RWPE2 (cell line): ENCODE measurements around the gene LYRM2.

ENCODE experiments used
- ATAC-seq: fragments of 200-7000 bp; cut with Tn5 transposase; 3 replicates; pipeline ENCODE4 v1.9.1; 2021; ENCODE audit warnings: low read depth
- DNase-seq: peaks from one replicate; pipeline ENCODE4 v3.0.0-alpha.2; 2020; ENCODE audit warnings: low spot score
- H3K27ac ChIP-seq: fragments of 450-650 bp; 2 replicates; pipeline ENCODE4 v1.5.1; 2017; ENCODE audit warnings: mild to moderate bottlenecking; ENCODE audit not compliant: poor library complexity, severe bottlenecking
- H3K27me3 ChIP-seq: fragments of 250-450 bp; sonication (Bioruptor Pico); 2 replicates; pipeline ENCODE4 v1.5.1; 2021; ENCODE audit warnings: mild to moderate bottlenecking, moderate library complexity; ENCODE audit not compliant: insufficient read depth, poor library complexity, severe bottlenecking
- H3K36me3 ChIP-seq: fragments of 250-450 bp; sonication (Bioruptor Pico); 2 replicates; pipeline ENCODE4 v1.5.1; 2020; ENCODE audit warnings: low read depth, mild to moderate bottlenecking, moderate library complexity
- H3K4me1 ChIP-seq: fragments of 250-450 bp; sonication (Bioruptor Pico); 2 replicates; pipeline ENCODE4 v1.5.1; 2021; ENCODE audit warnings: mild to moderate bottlenecking, moderate library complexity; ENCODE audit not compliant: insufficient read depth, poor library complexity, severe bottlenecking
- H3K4me3 ChIP-seq: fragments of 250-450 bp; sonication (Bioruptor Pico); 2 replicates; pipeline ENCODE4 v1.5.1; 2021; ENCODE audit warnings: mild to moderate bottlenecking, moderate library complexity; ENCODE audit not compliant: severe bottlenecking
- H3K9me3 ChIP-seq: fragments of 250-450 bp; sonication (Bioruptor Pico); 2 replicates; pipeline ENCODE4 v1.5.1; 2021; ENCODE audit warnings: mild to moderate bottlenecking, moderate library complexity; ENCODE audit not compliant: severe bottlenecking
- CTCF ChIP-seq: fragments of 450-650 bp; IDR thresholded peaks from one replicate; pipeline ENCODE4 v1.5.1; 2017; ENCODE audit warnings: mild to moderate bottlenecking, moderate library complexity; ENCODE audit not compliant: poor library complexity, severe bottlenecking

Gene LYRM2

GRCh38 chr6:89536231-89536630 is 102.3 kb downstream of the LYRM2 start:
- DNase-seq (no peak), ATAC-seq (no peak)
- Histone ChIP-seq H3K36me3 (no peaks in the 10 kb centered on the region), H3K27ac (no peak overlapping the region), H3K27me3 (no peaks in the 10 kb centered on the region), H3K4me1 (no peaks in the 10 kb centered on the region), H3K4me3 (no peak overlapping the region), H3K9me3 (no peaks in the 10 kb centered on the region)
- TF ChIP-seq CTCF = no peak

- Histone ChIP-seq H3K4me1 (no peaks in the 10 kb centered on the region), H3K4me3 (no peak overlapping the region), H3K9me3 (no peaks in the 10 kb centered on the region), H3K27me3 (no peaks in the 10 kb centered on the region), H3K27ac (no peak overlapping the region), H3K36me3 (no peaks in the 10 kb centered on the region)
- no peak for TF ChIP-seq CTCF
- ATAC-seq (no peak), DNase-seq (no peak)
Observed at GRCh38 chr6:89530982-89531381, 107.6 kb downstream of the LYRM2 start.

- no peak for TF ChIP-seq CTCF
- no peaks in the 10 kb centered on the region for H3K27me3 ChIP-seq
- DNase-seq (no peak), ATAC-seq (no peak)
- no peak overlapping the region for H3K4me3 ChIP-seq
- no peaks in the 10 kb centered on the region for H3K36me3 ChIP-seq
- no peaks in the 10 kb centered on the region for H3K4me1 ChIP-seq
- H3K27ac ChIP-seq = no peak overlapping the region
- H3K9me3 ChIP-seq = no peaks in the 10 kb centered on the region
Observed at GRCh38 chr6:89528866-89529265, 109.7 kb downstream of the LYRM2 start.

- ATAC-seq = peak; percentile 38; the same call in 1 of the 3 replicates
- Histone ChIP-seq H3K9me3 (no peaks in the 10 kb centered on the region), H3K27me3 (no peaks in the 10 kb centered on the region), H3K27ac (no peak overlapping the region), H3K36me3 (no peaks in the 10 kb centered on the region), H3K4me1 (no peaks in the 10 kb centered on the region), H3K4me3 (no peak overlapping the region)
- no peak for DNase-seq
- TF ChIP-seq CTCF = no peak
Observed at GRCh38 chr6:89527634-89528033, 110.9 kb downstream of the LYRM2 start.

GRCh38 chr6:89526563-89526869 is 112.0 kb downstream of the LYRM2 start:
- H3K36me3 ChIP-seq = no peaks in the 10 kb centered on the region
- ATAC-seq = no peak
- no peak overlapping the region for H3K27ac ChIP-seq
- no peak overlapping the region for H3K4me3 ChIP-seq
- H3K27me3 ChIP-seq = no peaks in the 10 kb centered on the region
- no peaks in the 10 kb centered on the region for H3K4me1 ChIP-seq
- TF ChIP-seq CTCF = no peak
- no peak for DNase-seq
- H3K9me3 ChIP-seq = no peaks in the 10 kb centered on the region
